Loucy (cell line): Measurements from ENCODE around the gene MCF2L2.
A peak's percentile ranks its signal among the peaks of the same experiment; 100 is the strongest.

Experiments used
- EZH2phosphoT487 ChIP-seq: fragments of 200-600 bp; IDR thresholded peaks from 2 replicates; pipeline ENCODE4 v1.6.1; 2018; ENCODE audit warnings: antibody characterized with exemption, mild to moderate bottlenecking, moderate library complexity, borderline replicate concordance
- TF ChIP-seq, protein P1 (sequence below): fragments of 200-600 bp; sonication (generic); conservative IDR thresholded peaks from 2 replicates; pipeline ENCODE4 v1.5.1; 2014; ENCODE audit warnings: mild to moderate bottlenecking, antibody characterized with exemption, low read length

DNA sequence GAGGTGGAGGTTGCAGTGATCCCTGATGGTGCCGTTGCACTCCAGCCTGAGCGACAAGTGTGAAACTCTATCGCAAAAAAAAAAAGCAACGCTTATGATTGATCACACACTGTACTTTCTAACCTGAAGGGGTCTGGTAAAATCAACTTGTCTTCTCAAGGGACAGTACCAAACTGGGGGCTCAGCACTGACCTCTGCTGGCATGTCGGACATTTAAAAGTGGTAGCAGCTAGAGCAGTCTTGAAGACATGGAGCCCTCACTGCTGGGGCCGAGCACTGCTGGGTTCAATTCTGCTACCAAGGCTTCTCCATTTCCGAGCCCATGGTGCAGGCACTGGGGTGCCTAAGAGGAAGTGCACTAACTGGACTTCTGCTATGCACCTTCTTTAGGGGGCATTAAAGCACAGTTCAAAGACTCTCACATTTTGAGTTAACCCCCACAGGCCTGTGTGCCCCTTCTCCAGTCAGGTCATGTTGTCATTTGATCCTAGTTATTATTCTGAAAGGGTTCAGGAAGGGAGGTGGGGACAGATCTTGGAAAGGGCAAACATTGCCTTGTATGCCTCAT, 239.4 kb downstream of the MCF2L2 start:
- TF ChIP-seq, protein P1, sequence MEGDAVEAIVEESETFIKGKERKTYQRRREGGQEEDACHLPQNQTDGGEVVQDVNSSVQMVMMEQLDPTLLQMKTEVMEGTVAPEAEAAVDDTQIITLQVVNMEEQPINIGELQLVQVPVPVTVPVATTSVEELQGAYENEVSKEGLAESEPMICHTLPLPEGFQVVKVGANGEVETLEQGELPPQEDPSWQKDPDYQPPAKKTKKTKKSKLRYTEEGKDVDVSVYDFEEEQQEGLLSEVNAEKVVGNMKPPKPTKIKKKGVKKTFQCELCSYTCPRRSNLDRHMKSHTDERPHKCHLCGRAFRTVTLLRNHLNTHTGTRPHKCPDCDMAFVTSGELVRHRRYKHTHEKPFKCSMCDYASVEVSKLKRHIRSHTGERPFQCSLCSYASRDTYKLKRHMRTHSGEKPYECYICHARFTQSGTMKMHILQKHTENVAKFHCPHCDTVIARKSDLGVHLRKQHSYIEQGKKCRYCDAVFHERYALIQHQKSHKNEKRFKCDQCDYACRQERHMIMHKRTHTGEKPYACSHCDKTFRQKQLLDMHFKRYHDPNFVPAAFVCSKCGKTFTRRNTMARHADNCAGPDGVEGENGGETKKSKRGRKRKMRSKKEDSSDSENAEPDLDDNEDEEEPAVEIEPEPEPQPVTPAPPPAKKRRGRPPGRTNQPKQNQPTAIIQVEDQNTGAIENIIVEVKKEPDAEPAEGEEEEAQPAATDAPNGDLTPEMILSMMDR: peak; percentile 68
- TF ChIP-seq EZH2phosphoT487: no peak
